PC-3 (cell line): ENCODE data around the gene SMAD5. TPM values are rescaled to one million over a fixed set of nuclear protein-coding genes. Genes with fewer than 3 reads are reported as not detected.

Experiments
- ATAC-seq: fragments of 200-7000 bp; cut with Tn5 transposase; 2 replicates; pipeline ENCODE4 v1.9.1; 2020; ENCODE audit warnings: mild to moderate bottlenecking, moderate library complexity
- BruUV-seq: library from RNA; stranded (reverse); fragments of 400-500 nt; replicated peaks from 2 replicates; lab custom pipeline; 2021; lab: Mats Ljungman, UMichigan
- CTCF ChIA-PET: fragments of 300-600 bp; sonication (Branson Sonifier 250); formaldehyde crosslinking; loops from one replicate; lab custom pipeline; 2022; ENCODE audit warnings: antibody characterized with exemption; lab: Charles Lee
- POLR2A ChIA-PET: fragments of 300-600 bp; sonication (Branson Sonifier 250); formaldehyde crosslinking; loops from one replicate; lab custom pipeline; 2022; ENCODE audit warnings: antibody characterized with exemption; ENCODE audit not compliant: unreplicated experiment; lab: Charles Lee
- DNase-seq: peaks from one replicate; pipeline ENCODE4 v3.0.0-alpha.2; 2015
- H2AFZ ChIP-seq: fragments of 300-600 bp; sonication (generic); 2 replicates; pipeline ENCODE4 v1.6.0; 2016; ENCODE audit warnings: antibody characterized with exemption, low read length
- H3F3A ChIP-seq: fragments of 300-600 bp; sonication (generic); one replicate; pipeline ENCODE4 v1.6.0; 2017; ENCODE audit warnings: antibody characterized with exemption, low read length, control low read depth, mild to moderate bottlenecking; ENCODE audit not compliant: unreplicated experiment
- H3K27ac ChIP-seq: fragments of 300-600 bp; sonication (generic); 2 replicates; pipeline ENCODE4 v1.5.1; 2016; ENCODE audit warnings: mild to moderate bottlenecking, low read length
- H3K27me3 ChIP-seq: fragments of 300-600 bp; sonication (generic); 2 replicates; pipeline ENCODE4 v1.6.1; 2016; ENCODE audit warnings: low read length, mixed read lengths
- H3K36me3 ChIP-seq: fragments of 300-600 bp; sonication (generic); 2 replicates; pipeline ENCODE4 v1.6.1; 2016; ENCODE audit warnings: low read depth, mixed run types, low read length, mixed read lengths
- H3K4me1 ChIP-seq: fragments of 300-600 bp; sonication (generic); 2 replicates; pipeline ENCODE4 v1.5.1; 2016; ENCODE audit warnings: low read length; ENCODE audit not compliant: insufficient read depth
- H3K4me2 ChIP-seq: fragments of 300-600 bp; sonication (generic); 2 replicates; pipeline ENCODE4 v1.6.0; 2016; ENCODE audit warnings: low read length
- H3K4me3 ChIP-seq: fragments of 300-600 bp; sonication (generic); 2 replicates; pipeline ENCODE4 v1.5.1; 2016; ENCODE audit warnings: mild to moderate bottlenecking, low read length, mixed read lengths
- H3K79me2 ChIP-seq: fragments of 300-600 bp; sonication (generic); 2 replicates; pipeline ENCODE4 v1.6.1; 2017; ENCODE audit warnings: low read length, mixed read lengths
- H3K9ac ChIP-seq: fragments of 300-600 bp; sonication (generic); 2 replicates; pipeline ENCODE4 v1.6.0; 2016; ENCODE audit warnings: mild to moderate bottlenecking, low read length
- H3K9me2 ChIP-seq: fragments of 300-600 bp; sonication (generic); replicated peaks from 2 replicates; pipeline ENCODE4 v1.6.1; 2016; ENCODE audit warnings: mixed run types, low read length, mixed read lengths
- H3K9me3 ChIP-seq: fragments of 300-600 bp; sonication (generic); 2 replicates; pipeline ENCODE4 v1.6.1; 2016; ENCODE audit warnings: low read length, mixed read lengths
- H4K20me1 ChIP-seq: fragments of 300-600 bp; sonication (generic); 2 replicates; pipeline ENCODE4 v1.6.1; 2016; ENCODE audit warnings: low read length, mixed read lengths
- EZH2 ChIP-seq: fragments of 300-600 bp; sonication (generic); IDR thresholded peaks from one replicate; pipeline ENCODE4 v1.6.1; 2017; ENCODE audit warnings: antibody characterized with exemption, mild to moderate bottlenecking, low read length; ENCODE audit not compliant: unreplicated experiment
- EZH2phosphoT487 ChIP-seq: fragments of 300-600 bp; sonication (generic); IDR thresholded peaks from 2 replicates; pipeline ENCODE4 v1.6.1; 2018; ENCODE audit warnings: mild to moderate bottlenecking, antibody characterized with exemption, low read length, borderline replicate concordance
- intact Hi-C: fragments of 100-400 bp; cut with micrococcal nuclease; formaldehyde crosslinking; loops from 2 replicates; pipeline ENCODE4 v1.9.0; 2023
- total RNA-seq: library from RNA; depleted of rRNA; stranded (reverse); fragments of >200 nt; gene quantifications from 2 replicates; pipeline ENCODE4 v1.2.3, GENCODE V29; 2014
- TF ChIP-seq, protein P1 (sequence below): fragments of 300-600 bp; sonication (generic); conservative IDR thresholded peaks from 2 replicates; pipeline ENCODE4 v1.5.1; 2017; ENCODE audit warnings: antibody characterized with exemption, low read depth, mild to moderate bottlenecking, low read length

Gene SMAD5
- total RNA-seq, 1 experiment from 2014 or later, result 28.5 TPM

DNA sequence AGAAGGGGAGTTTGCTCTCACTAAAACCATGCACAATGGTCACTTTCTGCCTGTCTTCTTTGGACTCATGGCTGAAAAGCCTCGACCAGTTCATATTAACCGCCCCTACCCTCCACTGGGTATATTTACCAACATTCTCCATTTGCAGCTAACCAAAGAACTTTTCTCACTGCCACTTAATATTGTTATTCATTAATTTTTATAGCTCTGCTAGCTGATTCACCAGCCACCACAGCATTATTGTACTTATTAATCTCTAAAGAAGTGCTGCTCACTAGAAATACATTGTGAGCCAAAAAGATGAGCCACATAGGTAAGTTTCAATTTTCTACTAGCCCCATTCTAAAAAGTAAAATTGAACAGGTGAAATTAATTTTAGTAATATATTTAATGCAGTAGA, 93.8 kb downstream of the SMAD5 start:
- ChIA-PET CTCF (no interaction called here), POLR2A (no interaction called here)
- H3K36me3 ChIP-seq, result no peaks in the 10 kb centered on the region
- no peaks in the 10 kb centered on the region for H3K9me2 ChIP-seq
- H3F3A ChIP-seq, result no peaks in the 10 kb centered on the region
- no peaks in the 10 kb centered on the region for H3K79me2 ChIP-seq
- ATAC-seq (no peak), DNase-seq (no peak)
- H4K20me1 ChIP-seq, result no peaks in the 10 kb centered on the region
- BruUV-seq, result no TSS peak
- peaks cover 4% of the 10 kb centered on the region; the same call in 1 of the 2 replicates for H3K4me1 ChIP-seq
- no peaks in the 10 kb centered on the region for H3K9me3 ChIP-seq
- intact Hi-C loops, result no loop called here
- H3K4me2 ChIP-seq, result no peak overlapping the region
- H3K27me3 ChIP-seq, result no peaks in the 10 kb centered on the region
- no peak overlapping the region for H2AFZ ChIP-seq
- TF ChIP-seq EZH2phosphoT487 (no peak), EZH2 (no peak)
- TF ChIP-seq, protein P1, sequence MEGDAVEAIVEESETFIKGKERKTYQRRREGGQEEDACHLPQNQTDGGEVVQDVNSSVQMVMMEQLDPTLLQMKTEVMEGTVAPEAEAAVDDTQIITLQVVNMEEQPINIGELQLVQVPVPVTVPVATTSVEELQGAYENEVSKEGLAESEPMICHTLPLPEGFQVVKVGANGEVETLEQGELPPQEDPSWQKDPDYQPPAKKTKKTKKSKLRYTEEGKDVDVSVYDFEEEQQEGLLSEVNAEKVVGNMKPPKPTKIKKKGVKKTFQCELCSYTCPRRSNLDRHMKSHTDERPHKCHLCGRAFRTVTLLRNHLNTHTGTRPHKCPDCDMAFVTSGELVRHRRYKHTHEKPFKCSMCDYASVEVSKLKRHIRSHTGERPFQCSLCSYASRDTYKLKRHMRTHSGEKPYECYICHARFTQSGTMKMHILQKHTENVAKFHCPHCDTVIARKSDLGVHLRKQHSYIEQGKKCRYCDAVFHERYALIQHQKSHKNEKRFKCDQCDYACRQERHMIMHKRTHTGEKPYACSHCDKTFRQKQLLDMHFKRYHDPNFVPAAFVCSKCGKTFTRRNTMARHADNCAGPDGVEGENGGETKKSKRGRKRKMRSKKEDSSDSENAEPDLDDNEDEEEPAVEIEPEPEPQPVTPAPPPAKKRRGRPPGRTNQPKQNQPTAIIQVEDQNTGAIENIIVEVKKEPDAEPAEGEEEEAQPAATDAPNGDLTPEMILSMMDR, result no peak
- H3K27ac ChIP-seq, result no peak overlapping the region
- H3K9ac ChIP-seq, result no peak overlapping the region
- no peak overlapping the region for H3K4me3 ChIP-seq

DNA sequence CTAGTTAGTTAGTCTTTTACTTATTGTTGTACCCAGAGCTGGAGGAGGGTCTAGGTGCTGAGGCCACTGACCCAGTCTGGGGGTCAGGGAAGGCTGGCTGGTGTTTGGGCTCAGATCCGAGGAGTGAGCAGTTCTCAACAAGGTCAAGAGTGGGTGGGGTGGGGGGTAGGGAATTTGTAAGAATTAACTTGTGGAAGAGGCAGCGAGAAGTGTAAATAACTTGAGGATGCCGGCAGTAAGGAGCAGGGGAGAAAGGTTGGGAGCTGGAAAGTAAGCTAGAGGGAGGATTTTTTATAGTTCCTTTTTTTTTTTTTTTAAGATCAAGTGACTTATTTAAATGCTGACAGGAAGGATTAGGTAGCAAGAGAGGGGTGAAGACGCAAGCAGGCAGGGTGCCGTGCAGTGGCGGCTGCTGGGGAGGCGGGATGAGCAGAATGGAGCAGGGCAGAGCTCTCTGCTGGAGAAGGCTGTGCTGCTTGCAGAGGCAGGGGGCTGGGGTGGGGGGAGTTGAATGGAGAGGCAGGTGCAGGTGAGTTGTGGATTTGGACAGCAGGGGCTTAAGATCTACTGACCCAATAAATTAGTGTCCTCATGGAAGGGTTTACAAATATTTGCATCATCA, 95.6 kb downstream of the SMAD5 start:
- Histone ChIP-seq H4K20me1 (no peaks in the 10 kb centered on the region), H2AFZ (no peak overlapping the region), H3K79me2 (no peaks in the 10 kb centered on the region), H3F3A (no peaks in the 10 kb centered on the region), H3K27me3 (no peaks in the 10 kb centered on the region), H3K4me1 (no peaks in the 10 kb centered on the region), H3K27ac (no peak overlapping the region), H3K36me3 (no peaks in the 10 kb centered on the region), H3K9ac (no peak overlapping the region), H3K4me3 (no peak overlapping the region), H3K9me3 (no peaks in the 10 kb centered on the region), H3K4me2 (no peak overlapping the region), H3K9me2 (no peaks in the 10 kb centered on the region)
- no peak for ATAC-seq
- intact Hi-C loops, result no loop called here
- TF ChIP-seq EZH2, result no peak
- TF ChIP-seq EZH2phosphoT487, result no peak
- TF ChIP-seq, protein P1, result no peak
- ChIA-PET POLR2A (no interaction called here), CTCF (interaction anchor here (0.6 kb wide), 1 partner anchor 54 kb away, joined by 3 read pairs; no protein-coding TSS in a partner anchor)
- BruUV-seq, result no TSS peak
- DNase-seq, result no peak

GRCh38 chr5:136230176-136230575, 97.5 kb downstream of the SMAD5 start:
- Histone ChIP-seq H3K27ac (no peak overlapping the region), H3K9me3 (no peaks in the 10 kb centered on the region), H3K79me2 (no peaks in the 10 kb centered on the region), H3K4me1 (no peaks in the 10 kb centered on the region), H3K36me3 (no peaks in the 10 kb centered on the region), H3K9me2 (no peaks in the 10 kb centered on the region), H3K9ac (no peak overlapping the region), H3F3A (no peaks in the 10 kb centered on the region), H4K20me1 (no peaks in the 10 kb centered on the region), H3K27me3 (no peaks in the 10 kb centered on the region), H2AFZ (no peak overlapping the region), H3K4me3 (no peak overlapping the region), H3K4me2 (no peak overlapping the region)
- BruUV-seq, result no TSS peak
- no peak for ATAC-seq
- no peak for DNase-seq
- POLR2A ChIA-PET, result no interaction called here
- CTCF ChIA-PET, result no interaction called here
- intact Hi-C loops, result no loop called here
- no peak for TF ChIP-seq EZH2phosphoT487
- TF ChIP-seq, protein P1, result no peak
- TF ChIP-seq EZH2, result no peak
